Osteoblast (primary cell): ENCODE results near the gene TAOK1. TPM values are rescaled to one million over a fixed set of nuclear protein-coding genes. Genes with fewer than 3 reads are reported as not detected.

Source experiments
- DNase-seq: peaks from one replicate; pipeline ENCODE4 v3.0.0; 2011; ENCODE audit warnings: low spot score, mixed read lengths; ENCODE audit not compliant: insufficient read length; ENCODE audit errors: missing footprints
- H2AFZ ChIP-seq: 2 replicates; pipeline ENCODE4 v1.6.0; 2011; ENCODE audit warnings: mild to moderate bottlenecking, low read length
- H3K27ac ChIP-seq: 2 replicates; pipeline ENCODE4 v1.5.1; 2011; ENCODE audit warnings: mild to moderate bottlenecking, low read depth, low read length, moderate library complexity
- H3K27me3 ChIP-seq: 2 replicates; pipeline ENCODE4 v1.6.0; 2012; ENCODE audit warnings: mild to moderate bottlenecking, control low read depth, inconsistent platforms, low read length, moderate library complexity; ENCODE audit not compliant: insufficient read depth
- H3K36me3 ChIP-seq: 2 replicates; pipeline ENCODE4 v1.5.1; 2011; ENCODE audit warnings: mild to moderate bottlenecking, low read length, control low read depth, moderate library complexity; ENCODE audit not compliant: insufficient read depth
- H3K4me1 ChIP-seq: 2 replicates; pipeline ENCODE4 v1.5.1; 2011; ENCODE audit warnings: mild to moderate bottlenecking, low read length, control low read depth, moderate library complexity; ENCODE audit not compliant: insufficient read depth
- H3K4me2 ChIP-seq: 2 replicates; pipeline ENCODE4 v1.6.0; 2011; ENCODE audit warnings: mild to moderate bottlenecking, low read length; ENCODE audit not compliant: insufficient read depth
- H3K4me3 ChIP-seq: fragments of 200-600 bp; sonication (generic); 3 replicates; pipeline ENCODE4 v1.5.1; 2012; ENCODE audit warnings: mild to moderate bottlenecking, low read length, inconsistent platforms; ENCODE audit not compliant: insufficient read depth
- H3K79me2 ChIP-seq: 2 replicates; pipeline ENCODE4 v1.6.0; 2012; ENCODE audit warnings: mild to moderate bottlenecking, low read length, control low read depth, inconsistent platforms; ENCODE audit not compliant: insufficient read depth
- H3K9me3 ChIP-seq: 2 replicates; pipeline ENCODE4 v1.5.1; 2011; ENCODE audit warnings: low read depth, low read length, control low read depth
- H4K20me1 ChIP-seq: 2 replicates; pipeline ENCODE4 v1.6.0; 2012; ENCODE audit warnings: mild to moderate bottlenecking, low read length, control low read depth; ENCODE audit not compliant: insufficient read depth
- CTCF ChIP-seq: IDR thresholded peaks from 2 replicates; pipeline ENCODE4 v1.5.1; 2011; ENCODE audit warnings: mild to moderate bottlenecking, low read depth, low read length, moderate library complexity; ENCODE audit errors: extremely low read depth
- small RNA-seq: library from RNA; depleted of rRNA; stranded (forward); fragments of <200 nt; gene quantifications from one replicate; pipeline ENCODE3, GENCODE V24; 2012
- total RNA-seq: library from RNA; depleted of rRNA; stranded (reverse); fragments of >200 nt; gene quantifications from 2 replicates; pipeline ENCODE4 v1.2.3, GENCODE V29; 2012

TAOK1 gene
- total RNA-seq, 1 donor, result 68.4 TPM

- no peaks in the 10 kb centered on the region for H3K36me3 ChIP-seq
- no peaks in the 10 kb centered on the region for H3K27me3 ChIP-seq
- no peaks in the 10 kb centered on the region for H3K9me3 ChIP-seq
- H3K79me2 ChIP-seq, result no peaks in the 10 kb centered on the region
- peaks cover 20% of the 10 kb centered on the region for H3K4me1 ChIP-seq
- H3K4me3 ChIP-seq, result no peak overlapping the region
- no peak overlapping the region for H2AFZ ChIP-seq
- DNase-seq, result no peak
- H3K4me2 ChIP-seq, result no peak overlapping the region
- TF ChIP-seq CTCF, result no peak
- no peak overlapping the region for H3K27ac ChIP-seq
- peaks cover 33% of the 10 kb centered on the region for H4K20me1 ChIP-seq
Observed at GRCh38 chr17:29596811-29597210, 206.6 kb downstream of the TAOK1 start.

GRCh38 chr17:29597361-29598172, 207.4 kb downstream of the TAOK1 start:
- H3K27ac ChIP-seq, result no peak overlapping the region
- H3K4me2 ChIP-seq, result no peak overlapping the region
- H3K79me2 ChIP-seq, result no peaks in the 10 kb centered on the region
- TF ChIP-seq CTCF, result no peak
- H3K27me3 ChIP-seq, result no peaks in the 10 kb centered on the region
- no peak for DNase-seq
- H2AFZ ChIP-seq, result no peak overlapping the region
- H3K9me3 ChIP-seq, result no peaks in the 10 kb centered on the region
- H4K20me1 ChIP-seq, result peaks cover 28% of the 10 kb centered on the region
- peaks cover 12% of the 10 kb centered on the region for H3K4me1 ChIP-seq
- no peaks in the 10 kb centered on the region for H3K36me3 ChIP-seq
- no peak overlapping the region for H3K4me3 ChIP-seq

Small RNAs within 50 kb of the gene (small RNA-seq; reads per million reads assigned to genes)
- gene RNU4-34P (not detected), gene RNU6-1034P (not detected), gene RNU6-711P (not detected)

Other genes with a start within 250 kb of the TAOK1 start
- 28.6 and 39.8 TPM in 2 replicates for gene MYO18A, start 210.0 kb upstream of the TAOK1 start, total RNA-seq
- not detected in 2 replicates for gene CRYBA1, start 143.5 kb upstream of the TAOK1 start, total RNA-seq
- 51.6 and 56.8 TPM in 2 replicates for gene NUFIP2, start 96.2 kb upstream of the TAOK1 start, total RNA-seq
- 8.8 and 9.4 TPM in 2 replicates for gene ABHD15, start 176.7 kb downstream of the TAOK1 start, total RNA-seq
- gene TP53I13, start 178.3 kb downstream of the TAOK1 start, total RNA-seq, result 57.2 and 57.5 TPM in 2 replicates
- 31.8 and 34.4 TPM in 2 replicates for gene GIT1, start 199.3 kb downstream of the TAOK1 start, total RNA-seq
- 13.0 and 18.5 TPM in 2 replicates for gene ANKRD13B, start 202.8 kb downstream of the TAOK1 start, total RNA-seq
- gene CORO6, start 232.5 kb downstream of the TAOK1 start, total RNA-seq, result 12.7 and 20.3 TPM in 2 replicates